ENCODE results near the gene GFI1. TPM values are rescaled to one million over a fixed set of nuclear protein-coding genes. Genes with fewer than 3 reads are reported as not detected.

Gene GFI1
- total and polyA plus RNA-seq, 2 of the 8 experiments (the other 6 are each of a cell fraction or from before 2014, with no cell fraction given), result 0.08 to 0.17 TPM

DNA sequence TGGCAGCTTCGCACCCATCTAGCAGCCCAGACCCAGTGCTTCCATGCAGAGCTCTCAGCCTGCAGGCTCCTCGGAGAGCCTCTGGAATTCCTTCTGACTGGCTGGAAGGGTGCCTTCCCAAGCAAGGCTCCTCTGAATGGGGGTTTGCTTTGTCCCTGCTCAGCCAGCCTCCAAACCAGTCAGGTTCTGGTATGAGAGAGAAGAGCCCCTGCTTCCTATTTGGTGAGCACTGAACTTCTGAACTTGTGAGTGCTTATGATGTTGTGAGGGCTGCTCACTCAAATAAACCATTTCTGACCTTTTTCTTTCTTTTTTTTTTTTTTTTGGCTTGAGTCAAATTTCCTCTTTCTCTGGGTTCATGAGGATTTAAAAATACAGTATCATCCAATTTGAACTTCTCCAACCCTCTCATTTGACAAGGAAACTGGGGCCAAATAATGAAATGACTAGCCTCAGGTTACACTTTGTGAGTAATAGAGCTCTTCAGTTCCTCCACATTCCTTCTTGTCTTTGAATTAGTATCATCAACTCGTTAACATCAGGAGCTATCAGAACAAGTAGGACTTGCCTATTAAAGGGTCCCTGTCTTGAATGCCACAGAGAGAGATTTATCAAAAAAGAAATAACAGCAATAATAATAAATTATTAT lies 39.6 kb downstream of the GFI1 start:
- no peak overlapping the region for H3K4me2 ChIP-seq (ENCODE audit: insufficient read depth in 1 of 2, low read depth in 2 of 2, low read length in 2 of 2)
- H3K36me3 ChIP-seq (ENCODE audit: control insufficient read depth in 2 of 4, insufficient read depth in 4 of 4, low read length in 3 of 4), result no peaks in the 10 kb centered on the region
- no peak overlapping the region for H3K23ac ChIP-seq (ENCODE audit: insufficient read length)
- no peak for DNase-seq (ENCODE audit: low read depth in 1 of 2, low spot score in 2 of 2)
- ChIA-PET CTCF (ENCODE audit: partially characterized antibody) (no interaction called here), POLR2A (ENCODE audit: partially characterized antibody) (no interaction called here)
- no peaks in the 10 kb centered on the region for H4K20me1 ChIP-seq (replicated peaks in 1 of 2; ENCODE audit: control insufficient read depth in 1 of 2, insufficient read depth in 2 of 2, low read length in 2 of 2)
- peak overlapping the region; percentile 54; the same call in 1 of the 2 replicates for H2AFZ ChIP-seq (ENCODE audit: low read length)
- no peak overlapping the region for H3K4me3 ChIP-seq (ENCODE audit: extremely low read depth in 1 of 4, insufficient read depth in 2 of 4, low read depth in 3 of 4, low read length in 4 of 4)
- no peak overlapping the region for H4K8ac ChIP-seq (ENCODE audit: extremely low read depth, insufficient read depth, low read length)
- no peak for FAIRE-seq
- no peaks in the 10 kb centered on the region for H3K79me1 ChIP-seq (ENCODE audit: low read depth, low read length)
- H3K9ac ChIP-seq (replicated peaks in 1 of 4; ENCODE audit: extremely low read depth in 1 of 4, low read depth in 3 of 4, low read length in 3 of 4), result no peak overlapping the region
- H3K27me3 ChIP-seq (replicated peaks in 1 of 4; ENCODE audit: control insufficient read depth in 3 of 4, extremely low read depth in 1 of 4, insufficient read depth in 3 of 4, low read length in 3 of 4), result no peaks in the 10 kb centered on the region; a peak in 1 of 7 replicates
- no peak overlapping the region for H4K5ac ChIP-seq (ENCODE audit: insufficient read length, low read depth, low read length)
- no peak overlapping the region for H2AK5ac ChIP-seq (ENCODE audit: low read depth, low read length)
- H2BK5ac ChIP-seq (ENCODE audit: low read depth, low read length), result no peak overlapping the region
- no peaks in the 10 kb centered on the region for H3K23me2 ChIP-seq (ENCODE audit: low read depth, low read length)
- no peak for TF ChIP-seq POU5F1 (IDR thresholded peaks at IDR 0.05; ENCODE audit: low read depth, low read length)
- TF ChIP-seq JUND (IDR thresholded peaks at IDR 0.05; ENCODE audit: low read length), result no peak
- TF ChIP-seq EP300 (IDR thresholded peaks at IDR 0.05; ENCODE audit: borderline replicate concordance in 1 of 2, low read depth in 2 of 2, low read length in 2 of 2), result no peak
- no peak for TF ChIP-seq CREB1 (IDR thresholded peaks at IDR 0.05)
- no peak for TF ChIP-seq GTF2F1 (IDR thresholded peaks at IDR 0.05; ENCODE audit: borderline replicate concordance, low read depth, low read length)
- no peak for TF ChIP-seq SRF (IDR thresholded peaks at IDR 0.05; ENCODE audit: low read depth, low read length)
- TF ChIP-seq, protein P1, sequence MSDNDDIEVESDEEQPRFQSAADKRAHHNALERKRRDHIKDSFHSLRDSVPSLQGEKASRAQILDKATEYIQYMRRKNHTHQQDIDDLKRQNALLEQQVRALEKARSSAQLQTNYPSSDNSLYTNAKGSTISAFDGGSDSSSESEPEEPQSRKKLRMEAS (IDR thresholded peaks at IDR 0.05), result no peak
- TF ChIP-seq EGR1 (IDR thresholded peaks at IDR 0.05; ENCODE audit: borderline replicate concordance, low read depth, low read length), result no peak
- no peak overlapping the region for H3K27ac ChIP-seq (ENCODE audit: low read depth, low read length)
- H3K14ac ChIP-seq (ENCODE audit: insufficient read length), result no peak overlapping the region
- no peaks in the 10 kb centered on the region for H3K79me2 ChIP-seq (ENCODE audit: control insufficient read depth in 1 of 2, insufficient read depth in 2 of 2, low read length in 2 of 2)
- no peak overlapping the region for H3K56ac ChIP-seq (replicated peaks; ENCODE audit: insufficient read length, low read depth, low read length)
- H3K4ac ChIP-seq (replicated peaks; ENCODE audit: insufficient read length, low read depth, low read length), result no peak overlapping the region
- no peak overlapping the region for H3K18ac ChIP-seq (ENCODE audit: extremely low read depth, low read length)
- H2BK12ac ChIP-seq (ENCODE audit: low read depth, low read length), result no peak overlapping the region
- WGBS, 2 experiments (ENCODE audit: extremely low coverage in 1 of 2, insufficient coverage in 1 of 2, insufficient read length in 1 of 2, insufficient replicate concordance in 2 of 2, low coverage in 1 of 2, low lambda C conversion rate in 2 of 2, missing lambda C conversion rate in 1 of 2), result 82% methylated on average over 3 of the region's 3 CpGs; no CpG with 5 or more reads in 1 of the 2 experiments
- no peak overlapping the region for H2BK15ac ChIP-seq (ENCODE audit: low read length)
- H2BK120ac ChIP-seq (replicated peaks; ENCODE audit: low read depth, low read length), result no peak overlapping the region
- H3K4me1 ChIP-seq (replicated peaks in 1 of 4; ENCODE audit: control insufficient read depth in 3 of 4, insufficient read depth in 4 of 4, low read length in 3 of 4), result 0 out of 7 replicates have a peak, but pooled peaks cover 0 to 1% (median 0%) of the 10 kb centered on the region in 4 experiments
- no peak overlapping the region for H2BK20ac ChIP-seq (ENCODE audit: low read length)
- H4K91ac ChIP-seq (replicated peaks; ENCODE audit: insufficient read length, low read length), result no peak overlapping the region
- no peaks in the 10 kb centered on the region for H3K9me3 ChIP-seq (ENCODE audit: insufficient read depth in 2 of 2, low read depth in 1 of 2, low read length in 1 of 2)

Measured in H1 (cell line).